K562 (cell line): Measurements from ENCODE around the gene GIMAP8. TPM values are rescaled to one million over a fixed set of nuclear protein-coding genes. Genes with fewer than 3 reads are reported as not detected.

Experiments
- CBFA2T3 ChIP-seq: fragments of 450-650 bp; IDR thresholded peaks from 2 replicates; pipeline ENCODE4 v1.6.1; 2017
- CBX3 ChIP-seq, 2 experiments: IDR thresholded peaks; 1 replicate in 1 of 2; 2 replicates in 1 of 2; pipeline ENCODE4 v1.6.1; 2012; ENCODE audit warnings: inconsistent platforms in 2 of 2, low read length in 2 of 2, borderline replicate concordance in 1 of 2, control low read depth in 1 of 2
- JUNB ChIP-seq: fragments of 450-650 bp; formaldehyde crosslinking; conservative IDR thresholded peaks from 2 replicates; pipeline ENCODE4 v1.4.0; 2020; ENCODE audit warnings: mild to moderate bottlenecking
- KAT2B ChIP-seq: IDR thresholded peaks from one replicate; pipeline ENCODE4 v1.6.1; 2012; ENCODE audit warnings: low read depth, mild to moderate bottlenecking, control low read depth, inconsistent platforms, low read length, moderate library complexity
- KDM1A ChIP-seq, 2 experiments: fragments of 450-650 bp; IDR thresholded peaks; 2 replicates each; pipeline ENCODE4 v1.6.1; 2016; ENCODE audit warnings: mild to moderate bottlenecking in 2 of 2
- KLF16 ChIP-seq: IDR thresholded peaks from 2 replicates; pipeline ENCODE4 v1.6.1; 2016; ENCODE audit warnings: antibody characterized with exemption
- KLF6 ChIP-seq: fragments of 250-450 bp; sonication (Bioruptor Pico); IDR thresholded peaks from 2 replicates; pipeline ENCODE4 v1.4.0; 2020; ENCODE audit warnings: mild to moderate bottlenecking, moderate library complexity, borderline replicate concordance
- NFYB ChIP-seq: IDR thresholded peaks from 2 replicates; pipeline ENCODE4 v1.6.1; 2011; ENCODE audit warnings: mild to moderate bottlenecking, moderate library complexity; ENCODE audit not compliant: insufficient read length; ENCODE audit errors: extremely low read depth
- NRF1 ChIP-seq, 2 experiments: fragments of 450-650 bp; IDR thresholded peaks in 1 of 2; conservative IDR thresholded peaks in 1 of 2; 2 replicates each; pipeline ENCODE4 v1.6.1; 2014; ENCODE audit warnings: mild to moderate bottlenecking in 2 of 2
- PCBP2 ChIP-seq: fragments of 200-400 bp; formaldehyde crosslinking; IDR thresholded peaks from 2 replicates; pipeline ENCODE4 v1.6.1; 2018; ENCODE audit warnings: low read length, low read depth, mild to moderate bottlenecking, moderate library complexity; ENCODE audit not compliant: poor library complexity, severe bottlenecking
- PPARD ChIP-seq: fragments of 250-450 bp; sonication (Bioruptor Pico); IDR thresholded peaks from 2 replicates; pipeline ENCODE4 v1.8.0; 2022; ENCODE audit warnings: inconsistent platforms, mild to moderate bottlenecking, moderate library complexity
- PTTG1 ChIP-seq: fragments of 450-650 bp; IDR thresholded peaks from 2 replicates; pipeline ENCODE4 v1.6.1; 2016; ENCODE audit warnings: low read depth, mild to moderate bottlenecking, missing genetic modification characterization, missing compliant biosample characterization
- RBM17 ChIP-seq: fragments of 200-400 bp; formaldehyde crosslinking; IDR thresholded peaks from 2 replicates; pipeline ENCODE4 v1.6.1; 2017; ENCODE audit warnings: low read depth, mild to moderate bottlenecking, low read length, borderline replicate concordance
- SLC30A9 ChIP-seq: fragments of 250-450 bp; sonication (Bioruptor Pico); IDR thresholded peaks from 2 replicates; pipeline ENCODE4 v1.8.0; 2022; ENCODE audit warnings: mild to moderate bottlenecking, moderate library complexity
- SMARCA4 ChIP-seq: fragments of 450-650 bp; IDR thresholded peaks from 2 replicates; pipeline ENCODE4 v1.6.1; 2016
- SP2 ChIP-seq: IDR thresholded peaks from 2 replicates; pipeline ENCODE4 v1.6.1; 2011; ENCODE audit warnings: mild to moderate bottlenecking, low read depth, low read length, moderate library complexity; ENCODE audit not compliant: poor library complexity, severe bottlenecking; ENCODE audit errors: extremely low read depth
- TAF15 ChIP-seq: fragments of 200-400 bp; formaldehyde crosslinking; IDR thresholded peaks from 2 replicates; pipeline ENCODE4 v1.6.1; 2017; ENCODE audit warnings: mild to moderate bottlenecking, low read depth, low read length, moderate library complexity
- TSC22D4 ChIP-seq: fragments of 450-650 bp; IDR thresholded peaks from 2 replicates; pipeline ENCODE4 v1.6.1; 2016; ENCODE audit warnings: missing genetic modification characterization, missing biosample characterization, control low read depth
- YBX1 ChIP-seq: fragments of 450-650 bp; IDR thresholded peaks from 2 replicates; pipeline ENCODE4 v1.7.1; 2016; ENCODE audit warnings: mild to moderate bottlenecking
- polyA plus RNA-seq, 8 experiments: library from polyadenylated mRNA; depleted of rRNA in 4 of 8; stranded (reverse) in 5 of 8; unstranded in 3 of 8; fragments of >200 nt; fragmentation: Nextera tagmentation in 2 of 8; fragmentation: Illumina TruSeq in 1 of 8; extraction: Ambion mirVana in 2 of 8; extraction: Trizol in 1 of 8; gene quantifications; 2 replicates each; pipeline versions ENCODE4 v1.2.1 to v1.2.3, GENCODE V29; 2011 to 2014; ENCODE audit warnings: inconsistent platforms in 1 of 8, missing spikeins in 1 of 8
- total RNA-seq, 7 experiments: library from RNA; depleted of rRNA in 6 of 7; stranded (reverse); fragments of >200 nt in 6 of 7; fragmentation: Illumina TruSeq in 2 of 7; extraction: Trizol in 2 of 7; gene quantifications; 2 replicates each; pipeline versions ENCODE4 v1.2.1 to v1.2.3, GENCODE V29; 2011 to 2021; ENCODE audit warnings: low replicate concordance in 1 of 7
- TF ChIP-seq, protein P1 (sequence below): fragments of 450-650 bp; formaldehyde crosslinking; IDR thresholded peaks from 2 replicates; pipeline ENCODE4 v1.4.0; 2020; ENCODE audit warnings: mild to moderate bottlenecking, mixed read lengths
- TF ChIP-seq, protein P2 (sequence below): fragments of 250-450 bp; sonication (Bioruptor Pico); IDR thresholded peaks from 2 replicates; pipeline ENCODE4 v1.8.0; 2022; ENCODE audit warnings: moderate library complexity, mild to moderate bottlenecking, inconsistent platforms
- TF ChIP-seq, protein P3 (sequence below): fragments of 450-650 bp; IDR thresholded peaks from 2 replicates; pipeline ENCODE4 v1.6.1; 2017; ENCODE audit warnings: antibody characterized with exemption, mild to moderate bottlenecking

The GIMAP8 gene
- total and polyA plus RNA-seq, 9 of the 15 experiments (the other 6 are each of a cell fraction or from before 2014, with no cell fraction given), result not detected

DNA sequence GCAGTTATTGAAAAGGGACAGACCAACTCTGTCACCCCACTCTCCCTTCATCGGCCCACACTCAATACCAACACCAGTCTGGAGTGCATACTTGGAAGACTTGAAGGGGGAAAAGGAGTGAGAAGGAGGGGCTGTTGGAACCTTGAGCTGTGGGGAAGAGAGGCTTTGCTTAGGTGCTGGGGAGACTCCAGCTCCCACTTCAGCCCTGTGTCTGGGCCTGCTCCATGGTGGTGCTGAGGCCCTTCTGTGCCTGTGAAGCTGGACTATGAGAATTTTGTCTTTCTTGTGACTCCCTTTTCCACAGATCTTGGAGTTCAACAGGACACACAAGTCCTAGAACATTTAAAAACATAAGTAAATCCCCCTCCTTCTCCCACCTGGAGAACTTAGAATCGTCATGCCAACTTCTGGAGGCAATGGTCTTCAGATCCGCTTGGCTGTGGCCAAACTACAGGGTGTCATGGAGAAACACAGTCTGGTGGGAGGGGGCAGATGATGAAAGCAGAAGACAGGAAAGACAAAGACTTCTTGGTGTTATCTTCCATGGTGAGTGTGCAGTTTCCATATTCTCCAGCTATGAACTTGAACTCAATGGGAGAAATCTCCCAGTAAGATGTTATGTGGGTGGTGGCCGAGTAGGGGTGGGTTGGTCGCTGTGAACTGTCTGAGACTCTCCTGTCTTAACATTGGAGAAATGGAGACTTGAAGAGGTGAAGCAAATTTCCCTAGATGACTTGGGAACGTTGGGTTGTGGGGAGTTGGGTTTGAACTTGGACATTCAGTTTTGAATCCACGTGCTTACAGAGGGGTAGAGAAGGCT lies 18.4 kb upstream of the GIMAP8 start (continued):
- TF ChIP-seq, protein P1, sequence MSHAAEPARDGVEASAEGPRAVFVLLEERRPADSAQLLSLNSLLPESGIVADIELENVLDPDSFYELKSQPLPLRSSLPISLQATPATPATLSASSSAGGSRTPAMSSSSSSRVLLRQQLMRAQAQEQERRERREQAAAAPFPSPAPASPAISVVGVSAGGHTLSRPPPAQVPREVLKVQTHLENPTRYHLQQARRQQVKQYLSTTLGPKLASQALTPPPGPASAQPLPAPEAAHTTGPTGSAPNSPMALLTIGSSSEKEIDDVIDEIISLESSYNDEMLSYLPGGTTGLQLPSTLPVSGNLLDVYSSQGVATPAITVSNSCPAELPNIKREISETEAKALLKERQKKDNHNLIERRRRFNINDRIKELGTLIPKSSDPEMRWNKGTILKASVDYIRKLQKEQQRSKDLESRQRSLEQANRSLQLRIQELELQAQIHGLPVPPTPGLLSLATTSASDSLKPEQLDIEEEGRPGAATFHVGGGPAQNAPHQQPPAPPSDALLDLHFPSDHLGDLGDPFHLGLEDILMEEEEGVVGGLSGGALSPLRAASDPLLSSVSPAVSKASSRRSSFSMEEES (CRISPR knock-in tag), result no peak
- TF ChIP-seq TSC22D4 (tag), result no peak
- no peak for TF ChIP-seq JUNB (CRISPR knock-in tag)
- TF ChIP-seq TAF15, result no peak
- TF ChIP-seq KLF6 (CRISPR knock-in tag), result 0 out of 2 replicates have a peak, but pooled peaks have one; percentile 52
- no peak for TF ChIP-seq YBX1
- no peak for TF ChIP-seq NFYB
- TF ChIP-seq CBX3 (IDR thresholded peaks at IDR 0.05; ENCODE audit: borderline replicate concordance in 1 of 2, low read length in 2 of 2), result no peak
- TF ChIP-seq, protein P2, sequence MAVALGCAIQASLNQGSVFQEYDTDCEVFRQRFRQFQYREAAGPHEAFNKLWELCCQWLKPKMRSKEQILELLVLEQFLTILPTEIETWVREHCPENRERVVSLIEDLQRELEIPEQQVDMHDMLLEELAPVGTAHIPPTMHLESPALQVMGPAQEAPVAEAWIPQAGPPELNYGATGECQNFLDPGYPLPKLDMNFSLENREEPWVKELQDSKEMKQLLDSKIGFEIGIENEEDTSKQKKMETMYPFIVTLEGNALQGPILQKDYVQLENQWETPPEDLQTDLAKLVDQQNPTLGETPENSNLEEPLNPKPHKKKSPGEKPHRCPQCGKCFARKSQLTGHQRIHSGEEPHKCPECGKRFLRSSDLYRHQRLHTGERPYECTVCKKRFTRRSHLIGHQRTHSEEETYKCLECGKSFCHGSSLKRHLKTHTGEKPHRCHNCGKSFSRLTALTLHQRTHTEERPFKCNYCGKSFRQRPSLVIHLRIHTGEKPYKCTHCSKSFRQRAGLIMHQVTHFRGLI, result peak; percentile 68
- no peak for TF ChIP-seq RBM17
- TF ChIP-seq NRF1 (conservative IDR thresholded peaks at IDR 0.05 in 1 of 2, IDR thresholded peaks at IDR 0.05 in 1 of 2), result peak in 1 of 2 experiments; percentile 10; a peak in 1 of 4 replicates
- TF ChIP-seq PPARD (CRISPR knock-in tag), result no peak
- no peak for TF ChIP-seq PCBP2
- no peak for TF ChIP-seq SLC30A9 (CRISPR knock-in tag)
- TF ChIP-seq KDM1A (IDR thresholded peaks at IDR 0.05), result no peak
- TF ChIP-seq, protein P3, sequence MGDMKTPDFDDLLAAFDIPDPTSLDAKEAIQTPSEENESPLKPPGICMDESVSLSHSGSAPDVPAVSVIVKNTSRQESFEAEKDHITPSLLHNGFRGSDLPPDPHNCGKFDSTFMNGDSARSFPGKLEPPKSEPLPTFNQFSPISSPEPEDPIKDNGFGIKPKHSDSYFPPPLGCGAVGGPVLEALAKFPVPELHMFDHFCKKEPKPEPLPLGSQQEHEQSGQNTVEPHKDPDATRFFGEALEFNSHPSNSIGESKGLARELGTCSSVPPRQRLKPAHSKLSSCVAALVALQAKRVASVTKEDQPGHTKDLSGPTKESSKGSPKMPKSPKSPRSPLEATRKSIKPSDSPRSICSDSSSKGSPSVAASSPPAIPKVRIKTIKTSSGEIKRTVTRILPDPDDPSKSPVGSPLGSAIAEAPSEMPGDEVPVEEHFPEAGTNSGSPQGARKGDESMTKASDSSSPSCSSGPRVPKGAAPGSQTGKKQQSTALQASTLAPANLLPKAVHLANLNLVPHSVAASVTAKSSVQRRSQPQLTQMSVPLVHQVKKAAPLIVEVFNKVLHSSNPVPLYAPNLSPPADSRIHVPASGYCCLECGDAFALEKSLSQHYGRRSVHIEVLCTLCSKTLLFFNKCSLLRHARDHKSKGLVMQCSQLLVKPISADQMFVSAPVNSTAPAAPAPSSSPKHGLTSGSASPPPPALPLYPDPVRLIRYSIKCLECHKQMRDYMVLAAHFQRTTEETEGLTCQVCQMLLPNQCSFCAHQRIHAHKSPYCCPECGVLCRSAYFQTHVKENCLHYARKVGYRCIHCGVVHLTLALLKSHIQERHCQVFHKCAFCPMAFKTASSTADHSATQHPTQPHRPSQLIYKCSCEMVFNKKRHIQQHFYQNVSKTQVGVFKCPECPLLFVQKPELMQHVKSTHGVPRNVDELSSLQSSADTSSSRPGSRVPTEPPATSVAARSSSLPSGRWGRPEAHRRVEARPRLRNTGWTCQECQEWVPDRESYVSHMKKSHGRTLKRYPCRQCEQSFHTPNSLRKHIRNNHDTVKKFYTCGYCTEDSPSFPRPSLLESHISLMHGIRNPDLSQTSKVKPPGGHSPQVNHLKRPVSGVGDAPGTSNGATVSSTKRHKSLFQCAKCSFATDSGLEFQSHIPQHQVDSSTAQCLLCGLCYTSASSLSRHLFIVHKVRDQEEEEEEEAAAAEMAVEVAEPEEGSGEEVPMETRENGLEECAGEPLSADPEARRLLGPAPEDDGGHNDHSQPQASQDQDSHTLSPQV, result peak; percentile 86
- TF ChIP-seq KAT2B, result no peak
- TF ChIP-seq PTTG1 (tag), result peak; percentile 71
- TF ChIP-seq CBFA2T3, result no peak
- TF ChIP-seq SP2, result no peak
- peak; percentile 82; the same call in 1 of the 2 replicates for TF ChIP-seq SMARCA4
- no peak for TF ChIP-seq KLF16
